Keratinocyte (primary cell): ENCODE data around the gene SGSM1. TPM values are rescaled to one million over a fixed set of nuclear protein-coding genes. Genes with fewer than 3 reads are reported as not detected.
A peak's percentile ranks its signal among the peaks of the same experiment; 100 is the strongest.

Experiments used
- DNase-seq: peaks from one replicate; pipeline ENCODE4 v3.0.0-alpha.2; 2011; ENCODE audit warnings: low read depth, missing footprints, low spot score
- FAIRE-seq: peaks from 2 replicates; lab custom pipeline; 2011; peaks lifted over from hg19 to GRCh38; lab: Jason Lieb, UNC
- H2AFZ ChIP-seq: 2 replicates; pipeline ENCODE4 v1.6.0; 2012; ENCODE audit warnings: low read length, control low read depth, inconsistent platforms; ENCODE audit not compliant: control insufficient read depth
- H3K27ac ChIP-seq: 2 replicates; pipeline ENCODE4 v1.5.1; 2011; ENCODE audit warnings: low read length; ENCODE audit not compliant: control insufficient read depth, insufficient read depth
- H3K27me3 ChIP-seq: 3 replicates; pipeline ENCODE4 v1.6.0; 2011; ENCODE audit warnings: low read length; ENCODE audit not compliant: control insufficient read depth, insufficient read depth; ENCODE audit errors: extremely low read depth
- H3K36me3 ChIP-seq, 2 experiments: 2 replicates in 1 of 2; 3 replicates in 1 of 2; pipeline ENCODE4 v1.5.1; 2011; ENCODE audit warnings: low read length in 2 of 2, mild to moderate bottlenecking in 1 of 2; ENCODE audit not compliant: control insufficient read depth in 2 of 2, insufficient read depth in 2 of 2; ENCODE audit errors: extremely low read depth in 1 of 2
- H3K4me1 ChIP-seq: 3 replicates; pipeline ENCODE4 v1.5.1; 2011; ENCODE audit warnings: low read length; ENCODE audit not compliant: control insufficient read depth, insufficient read depth; ENCODE audit errors: extremely low read depth
- H3K4me2 ChIP-seq: 3 replicates; pipeline ENCODE4 v1.6.0; 2011; ENCODE audit warnings: low read depth, low read length; ENCODE audit not compliant: control insufficient read depth, insufficient read depth; ENCODE audit errors: extremely low read depth
- H3K4me3 ChIP-seq, 3 experiments: fragments of 200-600 bp in 1 of 3; sonication (generic) in 1 of 3; 2 replicates in 2 of 3; 3 replicates in 1 of 3; pipeline ENCODE4 v1.5.1; 2011 to 2016; ENCODE audit warnings: low read length in 3 of 3, mild to moderate bottlenecking in 3 of 3, control low read depth in 2 of 3, inconsistent platforms in 1 of 3, low read depth in 1 of 3, mixed read lengths in 1 of 3, mixed run types in 1 of 3, moderate library complexity in 1 of 3; ENCODE audit not compliant: control insufficient read depth in 2 of 3, insufficient read depth in 2 of 3; ENCODE audit errors: extremely low read depth in 1 of 3
- H3K79me2 ChIP-seq: 2 replicates; pipeline ENCODE4 v1.6.0; 2012; ENCODE audit warnings: low read length; ENCODE audit not compliant: control insufficient read depth, insufficient read depth
- H3K9ac ChIP-seq: 3 replicates; pipeline ENCODE4 v1.6.0; 2011; ENCODE audit warnings: low read length; ENCODE audit not compliant: control insufficient read depth, insufficient read depth; ENCODE audit errors: extremely low read depth
- H3K9me1 ChIP-seq: 3 replicates; pipeline ENCODE4 v1.6.0; 2011; ENCODE audit warnings: low read length; ENCODE audit not compliant: control insufficient read depth, insufficient read depth; ENCODE audit errors: extremely low read depth
- H3K9me3 ChIP-seq: 2 replicates; pipeline ENCODE4 v1.5.1; 2012; ENCODE audit warnings: low read depth, low read length; ENCODE audit not compliant: control insufficient read depth
- H4K20me1 ChIP-seq: 3 replicates; pipeline ENCODE4 v1.6.0; 2011; ENCODE audit warnings: low read length; ENCODE audit not compliant: control insufficient read depth, insufficient read depth; ENCODE audit errors: extremely low read depth
- CTCF ChIP-seq, 3 experiments: IDR thresholded peaks in 1 of 3; conservative IDR thresholded peaks in 1 of 3; optimal IDR thresholded peaks in 1 of 3; 2 replicates in 2 of 3; 3 replicates in 1 of 3; pipeline versions ENCODE3 to v1.5.1; 2011; ENCODE audit warnings: low read length in 3 of 3, mild to moderate bottlenecking in 3 of 3, moderate library complexity in 2 of 3, control low read depth in 1 of 3, inconsistent platforms in 1 of 3; ENCODE audit not compliant: insufficient read depth in 2 of 3; ENCODE audit errors: extremely low read depth in 1 of 3
- EZH2 ChIP-seq: IDR thresholded peaks from one replicate; pipeline ENCODE4 v1.6.1; 2012; ENCODE audit warnings: inconsistent platforms, mild to moderate bottlenecking, low read length, moderate library complexity
- dilution Hi-C: fragments of 300-500 bp; cut with MboI; formaldehyde crosslinking; loops from one replicate; pipeline ENCODE4 v1.7.0; 2020; ENCODE audit warnings: low sequenced_read_pairs; ENCODE audit not compliant: extremely low pct_ligation_motif_present
- polyA plus RNA-seq, 5 experiments: library from polyadenylated mRNA; depleted of rRNA in 3 of 5; stranded (reverse) in 3 of 5; stranded (forward) in 1 of 5; unstranded in 1 of 5; fragments of >200 nt; gene quantifications; 1 replicate in 1 of 5; 2 replicates in 3 of 5; 3 replicates in 1 of 5; pipeline versions ENCODE4 v1.2.1 to v1.2.3, GENCODE V29; 2011 to 2012; ENCODE audit warnings: missing spikeins in 2 of 5, low read depth in 1 of 5, low replicate concordance in 1 of 5

SGSM1 gene
- polyA plus RNA-seq, 1 donor (not counting 4 experiments of a cell fraction or from before 2014, with no cell fraction given) = not detected

GRCh38 chr22:24833881-24834495 lies 28.0 kb downstream of the SGSM1 start:
- DNase-seq (no peak), FAIRE-seq (no peak)
- Histone ChIP-seq H4K20me1 (no peaks in the 10 kb centered on the region), H3K4me1 (no peaks in the 10 kb centered on the region), H3K9me3 (no peaks in the 10 kb centered on the region), H3K27ac (no peak overlapping the region), H3K9ac (no peak overlapping the region), H3K36me3 (no peaks in the 10 kb centered on the region), H3K27me3 (no peaks in the 10 kb centered on the region), H3K79me2 (no peaks in the 10 kb centered on the region), H2AFZ (no peak overlapping the region), H3K4me3 (no peak overlapping the region), H3K9me1 (no peaks in the 10 kb centered on the region), H3K4me2 (no peak overlapping the region)
- dilution Hi-C loops = no loop called here
- no peak for TF ChIP-seq EZH2
- no peak for TF ChIP-seq CTCF (optimal IDR thresholded peaks at IDR 0.05 in 1 of 3, IDR thresholded peaks at IDR 0.05 in 1 of 3, conservative IDR thresholded peaks at IDR 0.05 in 1 of 3; ENCODE audit: extremely low read depth in 1 of 3, insufficient read depth in 2 of 3, low read length in 3 of 3)

DNA sequence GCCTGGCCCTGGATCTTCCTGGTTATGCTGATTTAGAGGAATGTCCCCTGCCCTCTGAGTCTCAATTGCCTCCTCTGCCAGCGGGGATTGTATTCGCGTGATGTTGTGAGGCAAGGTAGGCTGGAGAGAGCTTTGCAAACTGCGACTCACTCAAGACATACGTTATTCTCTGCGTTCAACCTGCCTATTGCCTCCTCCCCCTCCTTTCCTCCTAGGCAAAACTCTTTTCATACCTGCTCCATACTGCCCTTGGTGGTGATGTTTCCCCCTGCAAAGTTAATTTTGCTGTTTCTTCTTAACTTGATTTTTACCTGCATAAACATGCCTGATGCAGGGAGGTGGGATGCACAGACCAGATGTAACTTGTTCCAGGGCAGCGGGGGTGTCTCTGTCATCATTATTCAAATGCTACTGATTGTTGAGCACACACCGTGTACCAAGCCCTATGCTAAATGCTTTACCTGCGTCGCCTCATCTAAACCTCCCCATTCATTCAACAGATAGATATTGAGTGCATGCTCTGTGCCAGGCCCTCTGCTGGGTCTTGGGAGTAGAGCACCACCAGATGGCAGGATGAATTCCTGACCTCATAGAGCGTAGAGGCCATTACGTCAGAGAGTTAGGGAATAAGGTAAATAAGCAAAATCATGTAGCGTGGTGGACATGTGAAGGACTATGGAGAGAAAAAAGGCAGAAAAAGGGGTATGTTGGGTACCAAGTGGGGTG lies 29.0 kb downstream of the SGSM1 start:
- no peaks in the 10 kb centered on the region for H3K27me3 ChIP-seq
- no peaks in the 10 kb centered on the region for H4K20me1 ChIP-seq
- H3K79me2 ChIP-seq = no peaks in the 10 kb centered on the region
- H3K9me3 ChIP-seq = no peaks in the 10 kb centered on the region
- DNase-seq (no peak), FAIRE-seq (no peak)
- no peak overlapping the region for H2AFZ ChIP-seq
- TF ChIP-seq EZH2 = no peak
- TF ChIP-seq CTCF (optimal IDR thresholded peaks at IDR 0.05 in 1 of 3, IDR thresholded peaks at IDR 0.05 in 1 of 3, conservative IDR thresholded peaks at IDR 0.05 in 1 of 3; ENCODE audit: extremely low read depth in 1 of 3, insufficient read depth in 2 of 3, low read length in 3 of 3) = peak; percentile 32 to 52 (median 49)
- dilution Hi-C loops = no loop called here
- H3K4me1 ChIP-seq = no peaks in the 10 kb centered on the region
- no peaks in the 10 kb centered on the region for H3K9me1 ChIP-seq
- H3K9ac ChIP-seq = no peak overlapping the region
- no peak overlapping the region for H3K4me3 ChIP-seq
- no peak overlapping the region for H3K27ac ChIP-seq
- no peak overlapping the region for H3K4me2 ChIP-seq
- H3K36me3 ChIP-seq = no peaks in the 10 kb centered on the region
